ENCODE data around the gene C1S. TPM values are rescaled to one million over a fixed set of nuclear protein-coding genes. Genes with fewer than 3 reads are reported as not detected.

Gene C1S
- total RNA-seq, 1 donor from 2014 or later = 108 TPM

GRCh38 chr12:7038591-7038990, 21.9 kb upstream of the C1S start:
- Histone ChIP-seq H3K27ac (replicated peaks) (no peak overlapping the region), H3K4me3 (no peak overlapping the region), H3K36me3 (no peaks in the 10 kb centered on the region), H3K9me3 (replicated peaks) (no peaks in the 10 kb centered on the region), H3K27me3 (ENCODE audit: low read depth) (no peaks in the 10 kb centered on the region), H3K4me1 (no peaks in the 10 kb centered on the region)
- TF ChIP-seq CTCF (IDR thresholded peaks at IDR 0.05; ENCODE audit: borderline replicate concordance) = no peak
- no peak for DNase-seq
- intact Hi-C loops (cut with micrococcal nuclease) = no loop called here

- Histone ChIP-seq H3K9me3 (replicated peaks) (no peaks in the 10 kb centered on the region), H3K4me1 (no peaks in the 10 kb centered on the region), H3K36me3 (no peaks in the 10 kb centered on the region), H3K27ac (replicated peaks) (no peak overlapping the region), H3K27me3 (ENCODE audit: low read depth) (no peaks in the 10 kb centered on the region), H3K4me3 (no peak overlapping the region)
- intact Hi-C loops (cut with micrococcal nuclease) = no loop called here
- TF ChIP-seq CTCF (IDR thresholded peaks at IDR 0.05; ENCODE audit: borderline replicate concordance) = no peak
- no peak for DNase-seq
Measured at GRCh38 chr12:7039403-7039802, 21.1 kb upstream of the C1S start.

GRCh38 chr12:7042842-7043241, 17.7 kb upstream of the C1S start:
- Histone ChIP-seq H3K9me3 (replicated peaks) (no peaks in the 10 kb centered on the region), H3K4me3 (no peak overlapping the region), H3K27me3 (ENCODE audit: low read depth) (no peaks in the 10 kb centered on the region), H3K36me3 (no peaks in the 10 kb centered on the region), H3K27ac (replicated peaks) (no peak overlapping the region), H3K4me1 (no peaks in the 10 kb centered on the region)
- no peak for DNase-seq
- intact Hi-C loops (cut with micrococcal nuclease) = no loop called here
- TF ChIP-seq CTCF (IDR thresholded peaks at IDR 0.05; ENCODE audit: borderline replicate concordance) = peak; percentile 60

GRCh38 chr12:7045913-7046312, 14.6 kb upstream of the C1S start:
- intact Hi-C loops (cut with micrococcal nuclease) = no loop called here
- DNase-seq = no peak
- Histone ChIP-seq H3K9me3 (replicated peaks) (no peaks in the 10 kb centered on the region), H3K36me3 (no peaks in the 10 kb centered on the region), H3K4me1 (no peaks in the 10 kb centered on the region), H3K27me3 (ENCODE audit: low read depth) (no peaks in the 10 kb centered on the region), H3K27ac (replicated peaks) (no peak overlapping the region), H3K4me3 (no peak overlapping the region)
- no peak for TF ChIP-seq CTCF (IDR thresholded peaks at IDR 0.05; ENCODE audit: borderline replicate concordance)

- Histone ChIP-seq H3K9me3 (replicated peaks) (no peaks in the 10 kb centered on the region), H3K27me3 (ENCODE audit: low read depth) (no peaks in the 10 kb centered on the region), H3K4me3 (no peak overlapping the region), H3K36me3 (no peaks in the 10 kb centered on the region), H3K27ac (replicated peaks) (no peak overlapping the region), H3K4me1 (no peaks in the 10 kb centered on the region)
- no peak for DNase-seq
- no peak for TF ChIP-seq CTCF (IDR thresholded peaks at IDR 0.05; ENCODE audit: borderline replicate concordance)
- intact Hi-C loops (cut with micrococcal nuclease) = no loop called here
Measured at GRCh38 chr12:7046383-7047105, 14.0 kb upstream of the C1S start.

All from left ventricle myocardium inferior (tissue), 1 donor.